Muscle layer of colon (tissue), 2 donors: ENCODE data around the gene GPR161.

ENCODE experiments used
- H3K27ac ChIP-seq: one replicate; pipeline ENCODE4 v1.7.0; 2013; ENCODE audit warnings: low read depth, mild to moderate bottlenecking, low read length, moderate library complexity
- H3K27me3 ChIP-seq, 2 donors: one replicate each; pipeline ENCODE4 v1.7.0; 2013; ENCODE audit warnings: low read length in 2 of 2, mild to moderate bottlenecking in 2 of 2; ENCODE audit not compliant: insufficient read depth in 2 of 2, control insufficient read depth in 1 of 2
- H3K36me3 ChIP-seq: one replicate; pipeline ENCODE4 v1.7.0; 2013; ENCODE audit warnings: mild to moderate bottlenecking, low read length; ENCODE audit not compliant: insufficient read depth
- H3K4me1 ChIP-seq: one replicate; pipeline ENCODE4 v1.7.0; 2013; ENCODE audit warnings: mild to moderate bottlenecking, low read length; ENCODE audit not compliant: insufficient read depth
- H3K4me3 ChIP-seq, 2 donors: one replicate each; pipeline ENCODE4 v1.7.0; 2013; ENCODE audit warnings: low read length in 2 of 2, low read depth in 1 of 2, mild to moderate bottlenecking in 1 of 2, moderate library complexity in 1 of 2
- H3K9ac ChIP-seq: one replicate; pipeline ENCODE4 v1.7.0; 2013; ENCODE audit warnings: low read length
- H3K9me3 ChIP-seq: one replicate; pipeline ENCODE4 v1.7.0; 2013; ENCODE audit warnings: mild to moderate bottlenecking, low read length
- donor health status: abdominal sarcoma.
- donor health status: Adenocarcinoma of cecum.

Gene GPR161

DNA sequence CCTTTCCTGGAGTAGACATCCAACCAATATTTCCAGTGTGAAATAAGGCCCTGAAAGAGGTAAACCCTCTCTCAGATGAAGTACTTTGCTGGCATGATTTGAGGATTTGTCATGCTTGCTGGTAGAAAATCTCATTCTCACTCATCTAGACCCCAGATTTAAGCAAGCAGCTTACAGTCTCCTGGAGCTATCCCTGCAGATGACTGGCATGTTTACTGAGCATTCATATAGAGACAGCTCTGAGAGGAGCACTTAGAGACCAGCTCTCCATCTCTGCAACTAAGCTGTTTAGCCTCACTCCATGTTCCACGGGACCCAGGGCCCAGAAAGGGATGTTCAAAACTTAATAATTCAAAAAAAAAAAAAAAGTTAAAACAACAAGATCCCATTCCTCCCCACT is 34.2 kb downstream of the GPR161 start:
- Histone ChIP-seq H3K4me1 (peaks cover 23% of the 10 kb centered on the region), H3K27me3 (no peaks in the 10 kb centered on the region), H3K4me3 (no peak overlapping the region), H3K36me3 (no peaks in the 10 kb centered on the region), H3K27ac (no peak overlapping the region), H3K9me3 (no peaks in the 10 kb centered on the region), H3K9ac (no peak overlapping the region)

DNA sequence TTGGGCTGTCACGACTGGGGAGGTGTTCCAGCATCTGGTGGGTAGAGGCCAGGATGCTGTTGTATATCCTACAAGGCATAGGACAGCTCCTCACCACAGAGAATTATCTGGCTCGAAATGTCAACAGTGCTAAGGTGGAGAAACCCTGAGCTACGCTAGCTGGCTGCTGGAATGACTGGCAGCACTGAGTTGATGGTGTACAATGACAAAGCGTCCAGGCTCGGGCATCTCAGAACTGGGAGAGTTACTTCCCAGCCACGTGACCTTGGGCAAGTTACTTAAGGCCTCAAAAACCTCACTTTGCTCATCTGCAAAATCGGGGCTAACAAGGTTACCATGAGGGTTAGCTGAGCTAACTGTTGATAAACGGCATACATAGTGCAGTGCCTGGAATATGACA is 35.4 kb downstream of the GPR161 start:
- H3K9ac ChIP-seq, result no peak overlapping the region
- no peak overlapping the region for H3K27ac ChIP-seq
- H3K27me3 ChIP-seq, result no peaks in the 10 kb centered on the region
- no peak overlapping the region for H3K4me3 ChIP-seq
- H3K9me3 ChIP-seq, result no peaks in the 10 kb centered on the region
- peaks cover 23% of the 10 kb centered on the region for H3K4me1 ChIP-seq
- H3K36me3 ChIP-seq, result peaks cover 8% of the 10 kb centered on the region

GRCh38 chr1:168100315-168101002 is 36.3 kb downstream of the GPR161 start:
- Histone ChIP-seq H3K27me3 (no peaks in the 10 kb centered on the region), H3K9ac (no peak overlapping the region), H3K9me3 (no peaks in the 10 kb centered on the region), H3K4me3 (no peak overlapping the region), H3K36me3 (peaks cover 11% of the 10 kb centered on the region), H3K4me1 (peaks cover 23% of the 10 kb centered on the region), H3K27ac (no peak overlapping the region)

DNA sequence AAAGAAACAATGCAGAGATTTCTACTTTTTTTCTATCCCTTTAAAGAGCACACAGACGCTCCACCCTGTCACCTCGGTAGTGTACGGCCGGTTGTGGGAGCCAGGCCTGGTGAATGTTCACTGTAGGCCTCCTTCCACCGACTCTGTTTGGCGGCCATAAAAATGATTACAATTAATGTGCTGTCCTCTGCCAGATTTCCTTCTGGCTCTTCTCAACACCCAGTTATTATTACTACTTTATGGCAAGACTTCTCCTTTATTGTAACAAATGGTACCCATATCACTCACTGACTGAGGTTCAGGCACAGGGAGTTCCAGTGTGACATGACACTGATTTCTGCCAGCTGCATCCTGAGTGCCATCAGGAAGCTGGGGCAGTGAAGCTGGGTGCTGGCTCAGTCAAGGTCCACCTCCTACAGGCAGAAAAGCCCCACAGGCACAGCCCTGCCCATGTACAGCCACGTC is 37.4 kb downstream of the GPR161 start:
- H3K9me3 ChIP-seq, result no peaks in the 10 kb centered on the region
- H3K36me3 ChIP-seq, result peaks cover 11% of the 10 kb centered on the region
- peaks cover 23% of the 10 kb centered on the region for H3K4me1 ChIP-seq
- peak overlapping the region; percentile 56 for H3K27ac ChIP-seq
- H3K9ac ChIP-seq, result no peak overlapping the region
- no peak overlapping the region for H3K4me3 ChIP-seq
- no peaks in the 10 kb centered on the region for H3K27me3 ChIP-seq

GRCh38 chr1:168098534-168099320 is 38.0 kb downstream of the GPR161 start:
- Histone ChIP-seq H3K9ac (no peak overlapping the region), H3K27ac (peak overlapping the region; percentile 56), H3K4me1 (peaks cover 23% of the 10 kb centered on the region), H3K4me3 (no peak overlapping the region), H3K9me3 (no peaks in the 10 kb centered on the region), H3K27me3 (no peaks in the 10 kb centered on the region), H3K36me3 (peaks cover 11% of the 10 kb centered on the region)

DNA sequence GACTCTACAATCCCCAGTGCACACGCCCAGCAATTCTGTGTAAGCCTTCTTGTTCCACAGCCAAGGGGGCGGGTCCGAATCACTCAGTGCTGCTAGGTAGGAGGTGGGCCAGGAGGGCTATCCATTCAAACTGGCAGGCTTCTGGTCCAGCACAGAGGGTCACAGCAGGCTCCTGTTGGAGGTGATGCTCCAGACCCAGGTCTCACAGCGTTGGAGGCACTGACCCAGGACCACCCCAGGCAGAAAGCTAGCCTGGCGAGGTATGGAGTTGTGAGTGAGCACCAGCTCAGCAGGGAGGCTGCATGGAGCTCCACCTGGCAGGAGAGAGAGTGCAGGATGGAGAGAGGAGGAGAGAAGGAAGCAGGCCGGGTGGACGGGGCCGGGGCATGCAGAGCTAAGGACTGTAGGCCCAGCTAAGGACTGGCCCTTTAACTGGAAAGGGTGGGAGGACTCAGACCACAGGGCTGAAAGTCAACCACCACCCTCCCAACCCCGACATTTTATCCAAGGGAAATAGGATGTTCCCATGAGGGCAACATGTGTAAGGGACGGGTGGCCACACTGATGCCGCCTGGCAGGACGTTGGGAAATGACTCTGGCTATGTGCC is 38.7 kb downstream of the GPR161 start:
- Histone ChIP-seq H3K4me1 (peaks cover 23% of the 10 kb centered on the region), H3K4me3 (no peak overlapping the region), H3K36me3 (peaks cover 11% of the 10 kb centered on the region), H3K27ac (no peak overlapping the region), H3K9ac (no peak overlapping the region), H3K27me3 (no peaks in the 10 kb centered on the region), H3K9me3 (no peaks in the 10 kb centered on the region)

DNA sequence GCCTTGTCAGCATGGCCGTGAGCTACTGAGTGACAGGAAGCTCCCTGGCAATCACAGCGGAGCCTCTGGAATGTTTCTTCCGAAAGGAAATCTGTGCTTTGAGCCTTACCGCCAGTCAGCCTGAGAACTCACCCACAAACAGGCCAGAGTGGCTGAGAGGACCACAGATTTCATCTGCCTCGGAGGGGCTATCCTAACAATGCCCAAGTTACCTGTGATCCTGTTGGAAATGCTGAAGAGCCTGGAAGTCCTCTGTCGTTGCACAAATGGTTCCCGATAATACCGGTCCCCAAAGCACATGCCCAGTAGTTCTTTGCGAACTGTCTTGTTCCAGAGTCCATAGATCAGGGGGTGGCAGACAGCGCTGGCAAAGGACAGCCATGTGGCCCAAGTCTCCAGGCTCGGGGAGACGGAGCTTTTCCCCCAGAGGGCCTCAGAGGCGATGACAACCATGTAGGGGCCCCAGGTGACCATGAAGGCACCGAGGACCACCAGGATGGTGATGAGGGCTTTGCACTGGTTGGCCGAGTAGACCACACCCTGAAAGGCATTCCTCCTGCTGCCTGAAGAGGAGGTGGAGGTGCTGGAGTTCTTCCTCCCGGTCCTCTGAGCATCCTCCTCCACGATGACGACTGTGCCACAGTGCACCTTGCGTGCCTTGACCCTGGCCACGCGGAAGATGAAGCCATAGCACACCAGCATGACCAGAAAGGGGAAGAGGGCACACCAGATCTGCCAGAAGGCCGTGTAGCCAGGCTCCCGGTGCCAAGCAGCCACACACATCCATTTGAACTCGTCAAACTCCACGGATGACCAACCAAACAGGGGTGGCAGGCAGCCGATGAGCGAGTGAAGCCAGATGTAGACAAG is 40.2 kb downstream of the GPR161 start:
- Histone ChIP-seq H3K27ac (no peak overlapping the region), H3K4me3 (no peak overlapping the region), H3K27me3 (no peaks in the 10 kb centered on the region), H3K4me1 (peaks cover 23% of the 10 kb centered on the region), H3K36me3 (peaks cover 11% of the 10 kb centered on the region), H3K9ac (no peak overlapping the region), H3K9me3 (no peaks in the 10 kb centered on the region)

DNA sequence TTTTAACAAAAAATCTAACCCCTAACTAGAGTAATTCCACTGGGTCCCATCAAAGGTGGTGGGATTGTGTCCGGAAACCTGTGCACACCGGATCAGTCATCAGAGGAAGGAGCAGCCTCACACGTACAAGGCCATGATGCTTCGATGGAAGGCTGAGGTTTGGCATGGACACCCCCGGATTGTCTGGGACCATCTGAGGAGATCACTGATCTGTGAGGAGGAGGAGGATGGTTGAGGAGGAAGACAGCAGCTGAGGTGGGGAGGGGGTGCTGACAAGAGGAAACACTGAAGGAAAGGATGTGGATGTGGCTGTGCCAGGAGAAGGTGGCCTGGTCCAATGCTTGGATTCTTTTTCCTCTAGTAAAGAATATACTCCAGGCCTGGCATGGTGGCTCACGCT is 41.3 kb downstream of the GPR161 start:
- Histone ChIP-seq H3K4me3 (no peak overlapping the region), H3K9ac (no peak overlapping the region), H3K9me3 (no peaks in the 10 kb centered on the region), H3K36me3 (peaks cover 11% of the 10 kb centered on the region), H3K4me1 (peaks cover 21% of the 10 kb centered on the region), H3K27ac (no peak overlapping the region), H3K27me3 (no peaks in the 10 kb centered on the region)

DNA sequence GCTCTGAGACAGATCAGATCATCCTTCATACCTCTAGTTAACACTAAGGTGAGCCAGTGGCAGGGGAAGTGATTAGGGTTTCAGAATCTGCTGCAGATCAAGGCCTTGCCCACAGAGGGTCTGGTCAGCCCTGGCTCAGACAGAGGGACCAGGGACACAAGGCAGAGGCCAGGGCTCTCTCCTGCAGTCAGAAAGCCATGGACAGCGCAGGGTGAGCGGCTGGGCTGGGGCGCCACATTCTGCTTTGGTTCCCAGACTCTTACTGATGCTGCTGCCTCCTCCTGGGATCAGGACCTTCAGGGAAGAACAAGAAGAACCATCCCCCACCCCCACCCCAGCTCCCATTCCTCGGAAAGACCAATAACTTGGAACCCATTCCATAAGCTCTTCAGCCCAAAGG is 43.1 kb downstream of the GPR161 start:
- H3K9ac ChIP-seq, result no peak overlapping the region
- no peaks in the 10 kb centered on the region for H3K9me3 ChIP-seq
- H3K4me3 ChIP-seq, result no peak overlapping the region
- H3K4me1 ChIP-seq, result peaks cover 2% of the 10 kb centered on the region
- no peak overlapping the region for H3K27ac ChIP-seq
- H3K36me3 ChIP-seq, result peaks cover 11% of the 10 kb centered on the region
- H3K27me3 ChIP-seq, result no peaks in the 10 kb centered on the region

DNA sequence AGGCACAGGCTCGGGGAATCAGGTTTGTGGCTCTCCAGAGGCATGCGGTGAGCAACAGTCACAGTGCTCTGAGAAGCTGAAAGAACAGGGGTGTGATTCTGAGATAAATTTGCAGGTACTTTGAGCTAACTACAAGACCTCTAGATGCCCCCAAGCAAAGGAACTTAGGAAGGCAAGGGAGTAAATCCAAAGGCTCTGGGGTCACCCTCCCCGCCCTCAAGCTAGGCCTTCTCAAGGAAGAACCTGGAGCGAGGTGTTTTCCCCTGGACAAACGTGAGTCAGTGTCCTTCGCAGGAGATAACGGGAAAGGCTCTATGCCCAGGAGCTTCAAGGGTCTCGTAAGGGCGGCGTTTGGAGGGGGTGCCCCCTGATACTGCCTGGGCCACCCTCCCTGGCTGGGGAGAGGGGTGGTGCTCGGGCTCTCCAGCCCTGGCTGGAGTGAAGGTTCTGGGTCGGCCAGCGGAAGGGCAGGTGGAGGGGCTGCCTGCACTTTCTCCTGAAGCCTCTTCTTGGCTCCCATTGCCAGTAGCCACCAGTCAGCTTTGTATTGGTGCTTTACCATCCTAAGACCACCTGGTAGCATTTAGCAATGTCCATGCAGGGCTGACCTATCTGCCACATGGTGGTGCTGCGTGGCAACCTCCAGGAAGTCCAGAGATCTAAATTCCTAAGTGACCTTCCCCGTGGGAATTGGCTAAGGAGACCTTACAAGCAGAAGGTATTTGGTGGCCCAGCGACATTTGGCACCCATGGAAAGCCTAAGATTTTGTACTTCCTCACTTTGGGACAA is 44.0 kb downstream of the GPR161 start:
- Histone ChIP-seq H3K4me1 (no peaks in the 10 kb centered on the region), H3K27ac (no peak overlapping the region), H3K36me3 (peaks cover 11% of the 10 kb centered on the region), H3K27me3 (no peaks in the 10 kb centered on the region), H3K4me3 (no peak overlapping the region), H3K9me3 (no peaks in the 10 kb centered on the region), H3K9ac (no peak overlapping the region)
